Endothelial cell of umbilical vein (primary cell): ENCODE results near the gene PGAM1. TPM values are rescaled to one million over a fixed set of nuclear protein-coding genes. Genes with fewer than 3 reads are reported as not detected.

ENCODE experiments used
- BruUV-seq: library from RNA; stranded (reverse); fragments of 400-500 nt; replicated peaks from 2 replicates; lab custom pipeline; 2021; lab: Mats Ljungman, UMichigan
- CTCF ChIA-PET: fragments of 300-600, 350-600 bp; sonication (Branson Sonifier 250); formaldehyde crosslinking; loops from one replicate; lab custom pipeline; 2021; ENCODE audit warnings: antibody characterized with exemption, inconsistent platforms; lab: Charles Lee
- POLR2A ChIA-PET: fragments of 300-600, 350-600 bp; sonication (Branson Sonifier 250); formaldehyde crosslinking; loops from one replicate; lab custom pipeline; 2021; ENCODE audit warnings: antibody characterized with exemption, inconsistent platforms; lab: Charles Lee
- DNase-seq: peaks from one replicate; pipeline ENCODE4 v3.0.0-alpha.2; 2011; ENCODE audit warnings: low read depth, low spot score
- FAIRE-seq: peaks from 2 replicates; lab custom pipeline; 2011; peaks lifted over from hg19 to GRCh38; lab: Jason Lieb, UNC
- H2AFZ ChIP-seq: 2 replicates; pipeline ENCODE4 v1.6.0; 2012; ENCODE audit warnings: low read depth, low read length, control low read depth, inconsistent platforms
- H3K27ac ChIP-seq: 2 replicates; pipeline ENCODE4 v1.5.1; 2011; ENCODE audit warnings: low read depth, mild to moderate bottlenecking, control low read depth, low read length, moderate library complexity; ENCODE audit not compliant: insufficient read depth
- H3K27me3 ChIP-seq, 2 experiments: 2 replicates each; pipeline versions ENCODE4 v1.6.0 to v1.6.1; 2011; ENCODE audit warnings: low read length in 2 of 2, mixed read lengths in 1 of 2; ENCODE audit not compliant: control insufficient read depth in 2 of 2, insufficient read depth in 2 of 2
- H3K36me3 ChIP-seq, 2 experiments: 2 replicates in 1 of 2; 3 replicates in 1 of 2; pipeline ENCODE4 v1.5.1; 2011; ENCODE audit warnings: low read length in 2 of 2, mild to moderate bottlenecking in 1 of 2, moderate library complexity in 1 of 2; ENCODE audit not compliant: control insufficient read depth in 2 of 2, insufficient read depth in 2 of 2; ENCODE audit errors: extremely low read depth in 1 of 2
- H3K4me1 ChIP-seq: 3 replicates; pipeline ENCODE4 v1.5.1; 2011; ENCODE audit warnings: mild to moderate bottlenecking, low read length; ENCODE audit not compliant: control insufficient read depth, insufficient read depth; ENCODE audit errors: extremely low read depth
- H3K4me2 ChIP-seq: 2 replicates; pipeline ENCODE4 v1.6.1; 2011; ENCODE audit warnings: low read length, control low read depth, mixed read lengths; ENCODE audit not compliant: insufficient read depth
- H3K4me3 ChIP-seq, 3 experiments: fragments of 200-600 bp in 1 of 3; sonication (generic), shearing (Covaris generic) in 1 of 3; replicated peaks in 1 of 3; 2 replicates each; pipeline ENCODE4 v1.5.1; 2011 to 2016; ENCODE audit warnings: control low read depth in 3 of 3, low read length in 3 of 3, mild to moderate bottlenecking in 2 of 3, inconsistent platforms in 1 of 3, low read depth in 1 of 3, moderate library complexity in 1 of 3; ENCODE audit not compliant: insufficient read depth in 1 of 3
- H3K79me2 ChIP-seq: 2 replicates; pipeline ENCODE4 v1.6.0; 2012; ENCODE audit warnings: low read length, inconsistent platforms; ENCODE audit not compliant: control insufficient read depth, insufficient read depth
- H3K9ac ChIP-seq: replicated peaks from 2 replicates; pipeline ENCODE3; 2011; ENCODE audit warnings: low read length, control low read depth; ENCODE audit not compliant: insufficient read depth; ENCODE audit errors: extremely low read depth
- H3K9me1 ChIP-seq: replicated peaks from 3 replicates; pipeline ENCODE4 v1.6.0; 2011; ENCODE audit warnings: mild to moderate bottlenecking, low read length; ENCODE audit not compliant: control insufficient read depth, insufficient read depth; ENCODE audit errors: extremely low read depth
- H3K9me3 ChIP-seq: replicated peaks from 2 replicates; pipeline ENCODE4 v1.5.1; 2012; ENCODE audit warnings: low read length, inconsistent platforms; ENCODE audit not compliant: control insufficient read depth, insufficient read depth
- H4K20me1 ChIP-seq: replicated peaks from 2 replicates; pipeline ENCODE3; 2011; ENCODE audit warnings: mild to moderate bottlenecking, low read length; ENCODE audit not compliant: control insufficient read depth, insufficient read depth; ENCODE audit errors: extremely low read depth
- EZH2 ChIP-seq: IDR thresholded peaks from 2 replicates; pipeline ENCODE4 v1.6.1; 2012; ENCODE audit warnings: borderline replicate concordance, low read depth, mild to moderate bottlenecking, moderate library complexity, low read length, inconsistent platforms; ENCODE audit not compliant: severe bottlenecking
- FOS ChIP-seq: IDR thresholded peaks from 2 replicates; pipeline ENCODE4 v1.6.1; 2011; ENCODE audit warnings: mild to moderate bottlenecking, low read length, moderate library complexity, borderline replicate concordance; ENCODE audit not compliant: insufficient read depth
- GATA2 ChIP-seq: IDR thresholded peaks from 2 replicates; pipeline ENCODE4 v1.7.0; 2011; ENCODE audit warnings: low read depth, mild to moderate bottlenecking, moderate library complexity, mixed read lengths, low read length; ENCODE audit not compliant: insufficient read length, insufficient read depth
- JUN ChIP-seq: IDR thresholded peaks from 2 replicates; pipeline ENCODE4 v1.6.1; 2011; ENCODE audit warnings: borderline replicate concordance, low read depth; ENCODE audit not compliant: insufficient read length, insufficient read depth
- MYC ChIP-seq: IDR thresholded peaks from one replicate; pipeline ENCODE4 v1.6.1; 2011; ENCODE audit warnings: mild to moderate bottlenecking, low read depth, low read length
- POLR2A ChIP-seq: IDR thresholded peaks from 2 replicates; pipeline ENCODE4 v1.6.1; 2012; ENCODE audit warnings: low read depth, mild to moderate bottlenecking, control low read depth, low read length
- POLR2AphosphoS5 ChIP-seq: IDR thresholded peaks from 2 replicates; pipeline ENCODE4 v1.6.1; 2012; ENCODE audit warnings: low read depth, mild to moderate bottlenecking, control low read depth, low read length, moderate library complexity; ENCODE audit not compliant: insufficient read depth
- dilution Hi-C: fragments of 300-500 bp; cut with MboI; formaldehyde crosslinking; loops from one replicate; pipeline ENCODE4 v1.15.0; 2019; ENCODE audit warnings: low sequenced_read_pairs; ENCODE audit not compliant: extremely low pct_ligation_motif_present
- intact Hi-C: fragments of 100-400 bp; cut with micrococcal nuclease; formaldehyde crosslinking; loops from one replicate; pipeline ENCODE4 v1.10.0; 2022
- polyA plus RNA-seq, 4 experiments: library from polyadenylated mRNA; depleted of rRNA in 3 of 4; stranded (reverse) in 3 of 4; unstranded in 1 of 4; fragments of >200 nt; gene quantifications; 2 replicates each; pipeline versions ENCODE4 v1.2.1 to v1.2.3, GENCODE V29; 2011 to 2012; ENCODE audit warnings: missing spikeins in 1 of 4
- total RNA-seq: library from RNA; stranded (reverse); gene quantifications from 2 replicates; pipeline ENCODE4 v1.2.3, GENCODE V29; 2021
- TF ChIP-seq, protein P1 (sequence below), 2 donors: IDR thresholded peaks; 1 replicate in 1 of 2; 2 replicates in 1 of 2; pipeline ENCODE4 v1.5.1; 2011; ENCODE audit warnings: low read length in 2 of 2, mild to moderate bottlenecking in 2 of 2, moderate library complexity in 2 of 2, control low read depth in 1 of 2, inconsistent platforms in 1 of 2, low read depth in 1 of 2; ENCODE audit not compliant: insufficient read depth in 1 of 2; ENCODE audit errors: extremely low read depth in 1 of 2
- TF ChIP-seq, protein P2 (sequence below): IDR thresholded peaks from 2 replicates; pipeline ENCODE4 v1.6.1; 2011; ENCODE audit not compliant: insufficient read depth, insufficient read length

PGAM1 gene
- total and polyA plus RNA-seq, 2 donors (not counting 3 experiments of a cell fraction or from before 2014, with no cell fraction given) = 375 TPM

DNA sequence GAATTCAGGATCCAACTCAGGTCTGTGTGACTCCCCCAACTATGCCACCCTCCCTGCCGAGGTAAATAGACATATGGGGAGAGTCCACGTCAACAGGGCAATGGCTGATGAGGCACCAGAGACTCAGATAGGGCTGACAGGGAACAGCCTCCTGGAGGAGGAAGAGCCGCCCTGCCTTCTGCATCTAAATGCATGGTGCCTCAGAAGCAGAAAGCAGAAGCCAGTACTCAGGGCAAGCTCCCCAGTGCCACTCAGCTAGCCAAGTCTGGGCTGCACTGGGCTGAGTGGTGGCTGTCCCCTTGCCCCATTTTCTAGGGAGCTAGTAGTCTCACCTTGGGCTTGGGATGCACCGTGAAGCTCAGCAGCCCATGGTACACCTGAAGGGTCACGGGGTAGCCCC is 35.9 kb upstream of the PGAM1 start:
- Histone ChIP-seq H3K79me2 (no peaks in the 10 kb centered on the region), H3K9me3 (no peaks in the 10 kb centered on the region), H3K9ac (no peak overlapping the region), H3K9me1 (no peaks in the 10 kb centered on the region), H3K4me2 (no peak overlapping the region), H3K36me3 (peaks cover 8 to 21% of the 10 kb centered on the region in 2 experiments), H3K27ac (no peak overlapping the region), H2AFZ (no peak overlapping the region), H3K4me1 (no peaks in the 10 kb centered on the region), H4K20me1 (no peaks in the 10 kb centered on the region), H3K27me3 (no peaks in the 10 kb centered on the region), H3K4me3 (no peak overlapping the region)
- DNase-seq (no peak), FAIRE-seq (no peak)
- CTCF ChIA-PET = no interaction called here
- intact Hi-C loops (no loop called here), dilution Hi-C loops (no loop called here)
- TF ChIP-seq, protein P1, sequence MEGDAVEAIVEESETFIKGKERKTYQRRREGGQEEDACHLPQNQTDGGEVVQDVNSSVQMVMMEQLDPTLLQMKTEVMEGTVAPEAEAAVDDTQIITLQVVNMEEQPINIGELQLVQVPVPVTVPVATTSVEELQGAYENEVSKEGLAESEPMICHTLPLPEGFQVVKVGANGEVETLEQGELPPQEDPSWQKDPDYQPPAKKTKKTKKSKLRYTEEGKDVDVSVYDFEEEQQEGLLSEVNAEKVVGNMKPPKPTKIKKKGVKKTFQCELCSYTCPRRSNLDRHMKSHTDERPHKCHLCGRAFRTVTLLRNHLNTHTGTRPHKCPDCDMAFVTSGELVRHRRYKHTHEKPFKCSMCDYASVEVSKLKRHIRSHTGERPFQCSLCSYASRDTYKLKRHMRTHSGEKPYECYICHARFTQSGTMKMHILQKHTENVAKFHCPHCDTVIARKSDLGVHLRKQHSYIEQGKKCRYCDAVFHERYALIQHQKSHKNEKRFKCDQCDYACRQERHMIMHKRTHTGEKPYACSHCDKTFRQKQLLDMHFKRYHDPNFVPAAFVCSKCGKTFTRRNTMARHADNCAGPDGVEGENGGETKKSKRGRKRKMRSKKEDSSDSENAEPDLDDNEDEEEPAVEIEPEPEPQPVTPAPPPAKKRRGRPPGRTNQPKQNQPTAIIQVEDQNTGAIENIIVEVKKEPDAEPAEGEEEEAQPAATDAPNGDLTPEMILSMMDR (IDR thresholded peaks at IDR 0.05; ENCODE audit: extremely low read depth in 1 of 2, insufficient read depth in 1 of 2, low read depth in 1 of 2, low read length in 2 of 2) = no peak
- no peak for TF ChIP-seq FOS
- TF ChIP-seq JUN = no peak
- no peak for TF ChIP-seq GATA2
- TF ChIP-seq EZH2 = no peak
- TF ChIP-seq, protein P2, sequence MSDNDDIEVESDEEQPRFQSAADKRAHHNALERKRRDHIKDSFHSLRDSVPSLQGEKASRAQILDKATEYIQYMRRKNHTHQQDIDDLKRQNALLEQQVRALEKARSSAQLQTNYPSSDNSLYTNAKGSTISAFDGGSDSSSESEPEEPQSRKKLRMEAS = no peak
- TF ChIP-seq POLR2A = no peak
- no peak for TF ChIP-seq MYC
- no peak for TF ChIP-seq POLR2AphosphoS5
- BruUV-seq = no TSS peak
- POLR2A ChIA-PET = no interaction called here
